HepG2 (cell line): ENCODE results near the gene HDAC10. TPM values are rescaled to one million over a fixed set of nuclear protein-coding genes. Genes with fewer than 3 reads are reported as not detected.

Experiments
- ATAC-seq: fragments of 200-7000 bp; cut with Tn5 transposase; 3 replicates; pipeline ENCODE4 v1.9.1; 2020; ENCODE audit warnings: mild to moderate bottlenecking, moderate library complexity
- BruUV-seq: library from RNA; stranded (reverse); fragments of 400-500 nt; replicated peaks from 2 replicates; lab custom pipeline; 2021; lab: Mats Ljungman, UMichigan
- CTCF ChIA-PET: fragments of 300-600 bp; formaldehyde crosslinking; extraction: SDS; loops from one replicate; lab custom pipeline; 2021; ENCODE audit warnings: low total read pairs, inconsistent platforms, low intra/inter-chr PET ratio; lab: Yijun Ruan, JAX
- POLR2A ChIA-PET: fragments of 350-600 bp; sonication (Branson Sonifier 250); formaldehyde crosslinking; loops from one replicate; lab custom pipeline; 2020; ENCODE audit warnings: antibody characterized with exemption, inconsistent platforms; lab: Yijun Ruan, JAX
- DNase-seq: peaks from one replicate; pipeline ENCODE4 v3.0.0-alpha.2; 2015; ENCODE audit warnings: low spot score
- FAIRE-seq: peaks from 3 replicates; lab custom pipeline; 2011; peaks lifted over from hg19 to GRCh38; lab: Jason Lieb, UNC
- H2AFZ ChIP-seq: one replicate; pipeline ENCODE4 v1.6.1; 2011; ENCODE audit warnings: low read length, inconsistent platforms
- H3K27ac ChIP-seq: fragments of 300-600 bp; 3 replicates; pipeline ENCODE4 v1.8.0; 2011; ENCODE audit warnings: mixed run types, mild to moderate bottlenecking, mixed read lengths, low read length, inconsistent platforms; ENCODE audit not compliant: insufficient read depth; ENCODE audit errors: extremely low read length
- H3K27me3 ChIP-seq, 2 experiments: fragments of 200-600 bp in 1 of 2; 2 replicates in 1 of 2; 3 replicates in 1 of 2; pipeline versions ENCODE4 v1.6.0 to v1.8.0; 2011; ENCODE audit warnings: low read length in 2 of 2, mild to moderate bottlenecking in 2 of 2, moderate library complexity in 2 of 2, inconsistent platforms in 1 of 2; ENCODE audit not compliant: insufficient read depth in 2 of 2, control insufficient read depth in 1 of 2
- H3K36me3 ChIP-seq, 2 experiments: fragments of 200-600 bp in 1 of 2; replicated peaks in 1 of 2; 2 replicates in 1 of 2; 3 replicates in 1 of 2; pipeline versions ENCODE4 v1.5.1 to v1.8.0; 2011; ENCODE audit warnings: low read length in 2 of 2, inconsistent platforms in 1 of 2; ENCODE audit not compliant: insufficient read depth in 2 of 2, control insufficient read depth in 1 of 2
- H3K4me1 ChIP-seq: 2 replicates; pipeline ENCODE4 v1.5.1; 2012; ENCODE audit warnings: low read length, inconsistent platforms; ENCODE audit not compliant: insufficient read depth
- H3K4me2 ChIP-seq: 2 replicates; pipeline ENCODE4 v1.6.0; 2011; ENCODE audit warnings: low read depth, low read length, inconsistent platforms
- H3K4me3 ChIP-seq, 3 experiments: fragments of 200-600 bp in 1 of 3; sonication (generic), shearing (Covaris generic) in 1 of 3; replicated peaks in 1 of 3; 2 replicates each; pipeline ENCODE4 v1.5.1; 2011 to 2016; ENCODE audit warnings: low read length in 3 of 3, inconsistent platforms in 2 of 3, low read depth in 2 of 3, mild to moderate bottlenecking in 2 of 3, control low read depth in 1 of 3, mixed read lengths in 1 of 3; ENCODE audit not compliant: insufficient read depth in 1 of 3
- H3K79me2 ChIP-seq: one replicate; pipeline ENCODE4 v1.6.1; 2011; ENCODE audit warnings: low read length, inconsistent platforms; ENCODE audit not compliant: insufficient read depth
- H3K9ac ChIP-seq: 2 replicates; pipeline ENCODE4 v1.6.0; 2011; ENCODE audit warnings: mild to moderate bottlenecking, low read depth, low read length, inconsistent platforms; ENCODE audit not compliant: insufficient read depth
- H3K9me3 ChIP-seq: 2 replicates; pipeline ENCODE4 v1.5.1; 2012; ENCODE audit warnings: mild to moderate bottlenecking, low read length
- H4K20me1 ChIP-seq: 2 replicates; pipeline ENCODE4 v1.6.0; 2011; ENCODE audit warnings: inconsistent platforms, mild to moderate bottlenecking, low read length, moderate library complexity; ENCODE audit not compliant: insufficient read depth
- FOSL2 ChIP-seq: sonication (generic); formaldehyde crosslinking; IDR thresholded peaks from 2 replicates; pipeline ENCODE4 v1.4.0; 2020; ENCODE audit warnings: missing genetic modification reagents
- FOXM1 ChIP-seq: sonication (generic); formaldehyde crosslinking; IDR thresholded peaks from 2 replicates; pipeline ENCODE4 v1.5.0; 2020; ENCODE audit warnings: missing genetic modification reagents
- HDAC2 ChIP-seq: sonication (generic); formaldehyde crosslinking; IDR thresholded peaks from 2 replicates; pipeline ENCODE4 v1.4.0; 2020; ENCODE audit warnings: missing genetic modification reagents
- RXRA ChIP-seq: sonication (generic); formaldehyde crosslinking; IDR thresholded peaks from 2 replicates; pipeline ENCODE4 v1.5.1; 2020; ENCODE audit warnings: missing genetic modification reagents
- SIX4 ChIP-seq: sonication (generic); formaldehyde crosslinking; IDR thresholded peaks from 2 replicates; pipeline ENCODE4 v1.4.0; 2020; ENCODE audit warnings: missing genetic modification reagents
- SUZ12 ChIP-seq: fragments of 150-350 bp; IDR thresholded peaks from 2 replicates; pipeline ENCODE4 v1.6.1; 2014; ENCODE audit warnings: low read depth, low read length
- TP53 ChIP-seq: sonication (generic); formaldehyde crosslinking; conservative IDR thresholded peaks from 2 replicates; pipeline ENCODE4 v1.4.0; 2020; ENCODE audit warnings: missing genetic modification reagents
- ZNF101 ChIP-seq: sonication (generic); formaldehyde crosslinking; IDR thresholded peaks from 2 replicates; pipeline ENCODE4 v1.4.0; 2020; ENCODE audit warnings: mild to moderate bottlenecking, low read depth, missing genetic modification reagents, borderline replicate concordance
- ZNF501 ChIP-seq: sonication (generic); formaldehyde crosslinking; IDR thresholded peaks from 2 replicates; pipeline ENCODE4 v1.5.1; 2020; ENCODE audit warnings: mild to moderate bottlenecking, moderate library complexity, missing genetic modification reagents
- ZNF605 ChIP-seq: sonication (generic); formaldehyde crosslinking; IDR thresholded peaks from 2 replicates; pipeline ENCODE4 v1.8.0; 2022; ENCODE audit warnings: mild to moderate bottlenecking, missing genetic modification reagents
- ZNF670 ChIP-seq: sonication (generic); formaldehyde crosslinking; IDR thresholded peaks from 2 replicates; pipeline ENCODE4 v1.8.0; 2022; ENCODE audit warnings: mild to moderate bottlenecking, missing genetic modification reagents, borderline replicate concordance
- WGBS: methylation state at CpG from one replicate; pipeline ENCODE4 v1.1.6; 2017; ENCODE audit warnings: low lambda C conversion rate; 5-methylcytosine and 5-hydroxymethylcytosine counted together
- in situ Hi-C: cut with HindIII; loops from 2 replicates; pipeline ENCODE4 v1.10.0; 2017; ENCODE audit warnings: low pct_unique_long_range_greater_than_20kb; ENCODE audit not compliant: extremely low pct_ligation_motif_present
- intact Hi-C: fragments of 100-400 bp; cut with micrococcal nuclease; formaldehyde crosslinking; loops from one replicate; pipeline ENCODE4 v1.10.0; 2022; ENCODE audit not compliant: unreplicated experiment
- polyA plus RNA-seq, 8 experiments: library from polyadenylated mRNA; depleted of rRNA in 3 of 8; stranded (reverse) in 7 of 8; unstranded in 1 of 8; fragments of >200 nt; fragmentation: Illumina TruSeq in 4 of 8; extraction: Trizol in 4 of 8; gene quantifications; 2 replicates each; pipeline versions ENCODE4 v1.2.1 to v1.2.3, GENCODE V29; 2011 to 2016; ENCODE audit warnings: low read depth in 4 of 8, missing spikeins in 1 of 8, mixed read lengths in 1 of 8; ENCODE audit not compliant: insufficient read depth in 1 of 8
- total RNA-seq, 5 experiments: library from RNA; depleted of rRNA; stranded (reverse); fragments of >200 nt; fragmentation: Illumina TruSeq; extraction: Trizol; gene quantifications; 2 replicates each; pipeline ENCODE4 v1.2.3, GENCODE V29; 2016; ENCODE audit warnings: low read depth in 1 of 5
- TF ChIP-seq, protein P1 (sequence below): sonication (generic); formaldehyde crosslinking; IDR thresholded peaks from 2 replicates; pipeline ENCODE4 v1.5.1; 2020; ENCODE audit warnings: missing genetic modification reagents, mild to moderate bottlenecking, borderline replicate concordance
- TF ChIP-seq, protein P2 (sequence below): sonication (generic); formaldehyde crosslinking; IDR thresholded peaks from 2 replicates; pipeline ENCODE4 v1.9.0; 2021; ENCODE audit warnings: missing genetic modification reagents, mild to moderate bottlenecking, borderline replicate concordance
- TF ChIP-seq, protein P3 (sequence below): sonication (generic); formaldehyde crosslinking; IDR thresholded peaks from 2 replicates; pipeline ENCODE4 v1.4.0; 2020; ENCODE audit warnings: missing genetic modification reagents

HDAC10 gene
- total and polyA plus RNA-seq, 2 of the 13 experiments (the other 11 are each of a cell fraction or from before 2014, with no cell fraction given) = 13.9 to 14.9 TPM

DNA sequence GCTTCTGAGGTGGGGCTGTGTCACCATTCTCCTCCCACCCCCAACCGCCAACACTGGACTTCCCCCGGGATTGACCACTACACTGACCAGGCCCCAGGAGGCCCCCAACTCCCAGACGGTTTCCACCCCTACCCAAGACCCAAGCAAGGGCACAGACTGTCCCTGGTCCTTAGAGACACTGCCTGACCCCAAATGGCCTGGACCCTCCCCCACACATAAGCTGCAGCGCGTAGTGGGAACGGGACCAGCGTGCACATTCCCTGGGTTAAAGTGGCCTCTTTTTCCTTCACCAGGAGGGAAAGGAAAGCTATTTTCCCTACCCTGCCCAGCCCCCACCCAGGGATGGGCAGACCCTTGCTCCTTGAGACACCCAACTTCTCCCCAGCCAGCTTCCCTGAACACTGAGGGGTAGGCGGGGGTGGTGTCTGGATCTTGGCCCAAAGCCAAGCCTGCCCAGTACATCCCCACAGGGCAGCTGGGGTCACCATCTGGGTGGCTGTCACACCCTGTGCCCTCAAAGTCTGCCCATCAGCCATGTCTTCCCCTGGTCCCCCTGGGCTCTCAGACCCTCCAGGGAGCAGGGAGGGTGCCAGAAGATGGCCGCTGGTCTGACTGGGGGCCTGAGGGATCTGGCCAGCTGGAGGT, 12.0 kb upstream of the HDAC10 start:
- BruUV-seq = no TSS peak
- no peak overlapping the region for H3K27ac ChIP-seq
- FAIRE-seq (no peak), DNase-seq (no peak), ATAC-seq (no peak)
- H3K4me1 ChIP-seq = peaks cover 38% of the 10 kb centered on the region
- in situ Hi-C loops = no loop called here
- no peaks in the 10 kb centered on the region for H3K79me2 ChIP-seq
- 7% methylated on average over 9 of the region's 9 CpGs for WGBS
- H3K4me2 ChIP-seq = peak overlapping the region; percentile 80
- no peak for TF ChIP-seq ZNF501 (CRISPR knock-in tag)
- peak; percentile 10; the same call in 1 of the 2 replicates for TF ChIP-seq RXRA (CRISPR knock-in tag)
- ChIA-PET CTCF (no interaction called here), POLR2A (interaction anchor here (1.1 to 2.4 kb wide), 7 partner anchors 9 to 283 kb away, joined by 3 to 10 read pairs (median 5); partner anchors contain the start of genes HDAC10, KLHDC7B, PLXNB2 and TUBGCP6)
- no peaks in the 10 kb centered on the region for H3K9me3 ChIP-seq
- intact Hi-C loops = no loop called here
- peaks cover 12 to 39% of the 10 kb centered on the region in 2 experiments; a peak in 4 of 5 replicates for H3K27me3 ChIP-seq
- no peaks in the 10 kb centered on the region for H4K20me1 ChIP-seq
- H3K9ac ChIP-seq = no peak overlapping the region; the same call in 1 of the 2 replicates
- no peak overlapping the region for H2AFZ ChIP-seq
- no peaks in the 10 kb centered on the region for H3K36me3 ChIP-seq
- peak overlapping the region in 2 of 3 experiments; percentile 22 to 71; a peak in 3 of 6 replicates for H3K4me3 ChIP-seq

DNA sequence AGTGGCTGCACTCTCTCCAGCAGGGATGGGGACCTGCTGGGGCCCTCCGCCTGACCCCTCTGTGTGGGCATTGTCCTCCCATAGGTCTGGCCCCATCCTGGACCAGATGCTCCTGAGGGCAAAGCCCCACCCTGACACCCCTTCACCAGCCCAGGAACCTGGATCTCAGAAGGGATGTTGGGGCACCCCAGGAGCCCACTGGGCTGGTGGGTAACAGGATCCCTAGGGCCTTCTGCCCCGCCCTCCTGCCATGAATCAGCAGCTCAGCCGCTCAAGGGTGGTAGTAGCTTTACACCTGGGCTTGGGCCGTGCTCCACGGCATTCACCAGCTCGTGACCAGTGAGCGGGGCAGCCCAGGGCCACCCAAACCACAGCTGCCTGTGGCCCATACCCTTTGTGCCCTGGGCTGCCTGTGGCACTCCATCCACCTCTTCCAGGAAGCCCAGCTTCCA, 11.4 kb upstream of the HDAC10 start:
- no peak overlapping the region; the same call in 1 of the 2 replicates for H3K9ac ChIP-seq
- H2AFZ ChIP-seq = no peak overlapping the region
- ChIA-PET POLR2A (interaction anchor here (1.1 to 2.4 kb wide), 7 partner anchors 10 to 283 kb away, joined by 3 to 10 read pairs (median 5); partner anchors contain the start of genes HDAC10, KLHDC7B, PLXNB2 and TUBGCP6), CTCF (no interaction called here)
- intact Hi-C loops (no loop called here), in situ Hi-C loops (no loop called here)
- DNase-seq = peak; percentile 28
- peak; percentile 44 for ATAC-seq
- no peaks in the 10 kb centered on the region for H3K9me3 ChIP-seq
- 60% methylated on average over 1 of the region's 7 CpGs for WGBS
- peaks cover 10 to 36% of the 10 kb centered on the region in 2 experiments; a peak in 4 of 5 replicates for H3K27me3 ChIP-seq
- no TSS peak for BruUV-seq
- H3K27ac ChIP-seq = no peak overlapping the region
- H3K4me1 ChIP-seq = peaks cover 40% of the 10 kb centered on the region
- H3K4me2 ChIP-seq = peak overlapping the region; percentile 80
- no peaks in the 10 kb centered on the region for H3K79me2 ChIP-seq
- FAIRE-seq = no peak
- H3K36me3 ChIP-seq = no peaks in the 10 kb centered on the region
- H4K20me1 ChIP-seq = no peaks in the 10 kb centered on the region
- H3K4me3 ChIP-seq = peak overlapping the region; percentile 2 to 74 (median 71); a peak in 3 of 6 replicates
- TF ChIP-seq, protein P1, sequence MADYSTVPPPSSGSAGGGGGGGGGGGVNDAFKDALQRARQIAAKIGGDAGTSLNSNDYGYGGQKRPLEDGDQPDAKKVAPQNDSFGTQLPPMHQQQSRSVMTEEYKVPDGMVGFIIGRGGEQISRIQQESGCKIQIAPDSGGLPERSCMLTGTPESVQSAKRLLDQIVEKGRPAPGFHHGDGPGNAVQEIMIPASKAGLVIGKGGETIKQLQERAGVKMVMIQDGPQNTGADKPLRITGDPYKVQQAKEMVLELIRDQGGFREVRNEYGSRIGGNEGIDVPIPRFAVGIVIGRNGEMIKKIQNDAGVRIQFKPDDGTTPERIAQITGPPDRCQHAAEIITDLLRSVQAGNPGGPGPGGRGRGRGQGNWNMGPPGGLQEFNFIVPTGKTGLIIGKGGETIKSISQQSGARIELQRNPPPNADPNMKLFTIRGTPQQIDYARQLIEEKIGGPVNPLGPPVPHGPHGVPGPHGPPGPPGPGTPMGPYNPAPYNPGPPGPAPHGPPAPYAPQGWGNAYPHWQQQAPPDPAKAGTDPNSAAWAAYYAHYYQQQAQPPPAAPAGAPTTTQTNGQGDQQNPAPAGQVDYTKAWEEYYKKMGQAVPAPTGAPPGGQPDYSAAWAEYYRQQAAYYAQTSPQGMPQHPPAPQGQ (CRISPR knock-in tag) = no peak
- TF ChIP-seq SUZ12 (no peak), FOXM1 (CRISPR knock-in tag) (no peak), ZNF670 (CRISPR knock-in tag) (no peak), ZNF605 (CRISPR knock-in tag) (no peak), FOSL2 (CRISPR knock-in tag) (peak; percentile 62), TP53 (no peak), SIX4 (CRISPR knock-in tag) (no peak), HDAC2 (CRISPR knock-in tag) (0 out of 2 replicates have a peak, but pooled peaks have one; percentile 26), ZNF101 (no peak)
- TF ChIP-seq, protein P2, sequence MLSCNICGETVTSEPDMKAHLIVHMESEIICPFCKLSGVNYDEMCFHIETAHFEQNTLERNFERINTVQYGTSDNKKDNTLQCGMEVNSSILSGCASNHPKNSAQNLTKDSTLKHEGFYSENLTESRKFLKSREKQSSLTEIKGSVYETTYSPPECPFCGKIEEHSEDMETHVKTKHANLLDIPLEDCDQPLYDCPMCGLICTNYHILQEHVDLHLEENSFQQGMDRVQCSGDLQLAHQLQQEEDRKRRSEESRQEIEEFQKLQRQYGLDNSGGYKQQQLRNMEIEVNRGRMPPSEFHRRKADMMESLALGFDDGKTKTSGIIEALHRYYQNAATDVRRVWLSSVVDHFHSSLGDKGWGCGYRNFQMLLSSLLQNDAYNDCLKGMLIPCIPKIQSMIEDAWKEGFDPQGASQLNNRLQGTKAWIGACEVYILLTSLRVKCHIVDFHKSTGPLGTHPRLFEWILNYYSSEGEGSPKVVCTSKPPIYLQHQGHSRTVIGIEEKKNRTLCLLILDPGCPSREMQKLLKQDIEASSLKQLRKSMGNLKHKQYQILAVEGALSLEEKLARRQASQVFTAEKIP (CRISPR knock-in tag) = no peak
- TF ChIP-seq, protein P3, sequence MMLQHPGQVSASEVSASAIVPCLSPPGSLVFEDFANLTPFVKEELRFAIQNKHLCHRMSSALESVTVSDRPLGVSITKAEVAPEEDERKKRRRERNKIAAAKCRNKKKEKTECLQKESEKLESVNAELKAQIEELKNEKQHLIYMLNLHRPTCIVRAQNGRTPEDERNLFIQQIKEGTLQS = no peak
